ENCODE measurements around the gene MDN1. TPM values are rescaled to one million over a fixed set of nuclear protein-coding genes. Genes with fewer than 3 reads are reported as not detected.

Gene MDN1
- total and polyA plus RNA-seq, 7 donors = 3.0 to 29.9 (median 16.5) TPM

- no peak overlapping the region for H3K27ac ChIP-seq
- H3K36me3 ChIP-seq = peaks cover 26 to 99% (median 45%) of the 10 kb centered on the region in 4 donors
- DNase-seq = no peak
- no peak overlapping the region for H3K4me3 ChIP-seq
- H3K9me3 ChIP-seq = no peaks in the 10 kb centered on the region
- no peaks in the 10 kb centered on the region for H3K4me1 ChIP-seq
- 96 to 98% methylated on average over 2 of the region's 2 CpGs for WGBS, 2 donors
- H3K27me3 ChIP-seq = no peaks in the 10 kb centered on the region
- intact Hi-C loops (cut with DNase I) = no loop called here
- no peak for TF ChIP-seq POLR2A (IDR thresholded peaks at IDR 0.05)
- no peak for TF ChIP-seq POLR2AphosphoS5 (IDR thresholded peaks at IDR 0.05)
- TF ChIP-seq CTCF (IDR thresholded peaks at IDR 0.05) = no peak
- TF ChIP-seq EP300 (IDR thresholded peaks at IDR 0.05) = no peak
These were observed 131.3 kb downstream of the MDN1 start for GRCh38 chr6:89688328-89688727.

GRCh38 chr6:89685311-89685710, 134.3 kb downstream of the MDN1 start:
- intact Hi-C loops (cut with DNase I) = no loop called here
- 96 to 99% methylated on average over 2 of the region's 2 CpGs for WGBS, 2 donors
- Histone ChIP-seq H3K27ac (no peak overlapping the region), H3K9me3 (no peaks in the 10 kb centered on the region), H3K4me3 (no peak overlapping the region), H3K36me3 (peaks cover 20 to 99% (median 43%) of the 10 kb centered on the region in 4 donors), H3K4me1 (no peaks in the 10 kb centered on the region), H3K27me3 (no peaks in the 10 kb centered on the region)
- DNase-seq = no peak
- TF ChIP-seq EP300 (IDR thresholded peaks at IDR 0.05) (no peak), POLR2A (IDR thresholded peaks at IDR 0.05) (no peak), POLR2AphosphoS5 (IDR thresholded peaks at IDR 0.05) (no peak), CTCF (IDR thresholded peaks at IDR 0.05) (no peak)

- TF ChIP-seq POLR2AphosphoS5 (IDR thresholded peaks at IDR 0.05) = no peak
- no peak for TF ChIP-seq EP300 (IDR thresholded peaks at IDR 0.05)
- no peak for TF ChIP-seq POLR2A (IDR thresholded peaks at IDR 0.05)
- TF ChIP-seq CTCF (IDR thresholded peaks at IDR 0.05) = no peak
- Histone ChIP-seq H3K4me3 (no peak overlapping the region), H3K27ac (no peak overlapping the region), H3K36me3 (peaks cover 10 to 99% (median 48%) of the 10 kb centered on the region in 4 donors), H3K27me3 (no peaks in the 10 kb centered on the region), H3K4me1 (no peaks in the 10 kb centered on the region), H3K9me3 (no peaks in the 10 kb centered on the region)
- WGBS, 2 donors = 94 to 98% methylated on average over 1 of the region's 1 CpG
- DNase-seq = no peak
- intact Hi-C loops (cut with DNase I) = no loop called here
These were observed 136.6 kb downstream of the MDN1 start for GRCh38 chr6:89682991-89683390.

- peaks cover 3 to 99% (median 50%) of the 10 kb centered on the region in 4 donors for H3K36me3 ChIP-seq
- no peaks in the 10 kb centered on the region for H3K27me3 ChIP-seq
- H3K4me1 ChIP-seq = no peaks in the 10 kb centered on the region
- WGBS, 2 donors = 95% methylated on average over 10 of the region's 10 CpGs
- H3K4me3 ChIP-seq = no peak overlapping the region
- no peak for DNase-seq
- no peaks in the 10 kb centered on the region for H3K9me3 ChIP-seq
- intact Hi-C loops (cut with DNase I) = no loop called here
- TF ChIP-seq POLR2AphosphoS5 (IDR thresholded peaks at IDR 0.05) (no peak), POLR2A (IDR thresholded peaks at IDR 0.05) (no peak), EP300 (IDR thresholded peaks at IDR 0.05) (no peak), CTCF (IDR thresholded peaks at IDR 0.05) (no peak)
- H3K27ac ChIP-seq = no peak overlapping the region
These were observed 137.5 kb downstream of the MDN1 start for GRCh38 chr6:89681983-89682564.

GRCh38 chr6:89680551-89680950, 139.0 kb downstream of the MDN1 start:
- Histone ChIP-seq H3K9me3 (no peaks in the 10 kb centered on the region), H3K36me3 (peaks cover 4 to 96% (median 42%) of the 10 kb centered on the region in 4 donors), H3K27me3 (no peaks in the 10 kb centered on the region), H3K4me1 (peaks cover 0 to 5% (median 0%) of the 10 kb centered on the region in 4 donors), H3K27ac (no peak overlapping the region), H3K4me3 (no peak overlapping the region)
- 89 to 91% methylated on average over 7 of the region's 7 CpGs for WGBS, 2 donors
- TF ChIP-seq POLR2AphosphoS5 (IDR thresholded peaks at IDR 0.05) (no peak), EP300 (IDR thresholded peaks at IDR 0.05) (no peak), POLR2A (IDR thresholded peaks at IDR 0.05) (no peak), CTCF (IDR thresholded peaks at IDR 0.05) (no peak)
- intact Hi-C loops (cut with DNase I) = no loop called here
- DNase-seq = no peak

All from sigmoid colon (tissue), 7 donors.